Smooth muscle cell (in vitro differentiated cells): ENCODE results near the gene WNK1. TPM values are rescaled to one million over a fixed set of nuclear protein-coding genes. Genes with fewer than 3 reads are reported as not detected.
A peak's percentile ranks its signal among the peaks of the same experiment; 100 is the strongest.

Experiments used
- DNase-seq: peaks from one replicate; lab custom pipeline; 2025; ENCODE audit not compliant: unreplicated experiment; lab: John Stamatoyannopoulos, UW
- H2AFZ ChIP-seq: fragments of 200-600 bp; sonication (generic); 2 replicates; pipeline ENCODE4 v1.6.0; 2016; ENCODE audit warnings: antibody characterized with exemption, low read depth, mild to moderate bottlenecking
- H3F3A ChIP-seq: fragments of 200-600 bp; sonication (generic); 2 replicates; pipeline ENCODE4 v1.6.0; 2017; ENCODE audit warnings: antibody characterized with exemption, low read depth
- H3K27ac ChIP-seq: fragments of 200-600 bp; sonication (generic); 2 replicates; pipeline ENCODE4 v1.5.1; 2016; ENCODE audit warnings: low read depth, mild to moderate bottlenecking
- H3K27me3 ChIP-seq: fragments of 200-600 bp; sonication (generic); 2 replicates; pipeline ENCODE4 v1.6.1; 2016; ENCODE audit warnings: low read depth, mild to moderate bottlenecking
- H3K36me3 ChIP-seq: fragments of 200-600 bp; sonication (generic); 2 replicates; pipeline ENCODE4 v1.5.1; 2016; ENCODE audit warnings: low read depth
- H3K4me1 ChIP-seq: fragments of 200-600 bp; sonication (generic); 2 replicates; pipeline ENCODE4 v1.5.1; 2016; ENCODE audit warnings: low read depth
- H3K4me2 ChIP-seq: fragments of 200-600 bp; sonication (generic); 2 replicates; pipeline ENCODE4 v1.6.0; 2016; ENCODE audit warnings: mild to moderate bottlenecking
- H3K4me3 ChIP-seq: fragments of 200-600 bp; sonication (generic); 2 replicates; pipeline ENCODE4 v1.5.1; 2016; ENCODE audit warnings: mild to moderate bottlenecking
- H3K79me2 ChIP-seq: fragments of 200-600 bp; sonication (generic); 2 replicates; pipeline ENCODE4 v1.6.0; 2016; ENCODE audit warnings: low read depth, mild to moderate bottlenecking
- H3K9ac ChIP-seq: fragments of 200-600 bp; sonication (generic); 2 replicates; pipeline ENCODE4 v1.6.0; 2016; ENCODE audit warnings: low read depth
- H3K9me3 ChIP-seq: fragments of 200-600 bp; sonication (generic); replicated peaks from 2 replicates; pipeline ENCODE4 v1.5.1; 2016; ENCODE audit warnings: low read depth
- H4K20me1 ChIP-seq: fragments of 200-600 bp; sonication (generic); 2 replicates; pipeline ENCODE4 v1.6.0; 2016; ENCODE audit warnings: low read depth
- CTCF ChIP-seq: fragments of 200-600 bp; sonication (generic); IDR thresholded peaks from 2 replicates; pipeline ENCODE4 v1.5.1; 2017; ENCODE audit warnings: borderline replicate concordance, mild to moderate bottlenecking, antibody characterized with exemption; ENCODE audit not compliant: insufficient read depth, poor library complexity, severe bottlenecking
- WGBS: methylation state at CpG from one replicate; pipeline ENCODE4 v1.1.7; 2016; ENCODE audit warnings: low lambda C conversion rate; 5-methylcytosine and 5-hydroxymethylcytosine counted together
- polyA plus RNA-seq: library from polyadenylated mRNA; unstranded; fragments of >200 nt; fragmentation: Nextera tagmentation; extraction: Ambion mirVana; gene quantifications from 2 replicates; pipeline ENCODE4 v1.2.1, GENCODE V29; 2016
- total RNA-seq: library from RNA; depleted of rRNA; stranded (reverse); fragments of >200 nt; gene quantifications from 2 replicates; pipeline ENCODE4 v1.2.3, GENCODE V29; 2014

WNK1 gene
- total and polyA plus RNA-seq, 2 experiments from 2014 or later, result 42.2 to 104 TPM

DNA sequence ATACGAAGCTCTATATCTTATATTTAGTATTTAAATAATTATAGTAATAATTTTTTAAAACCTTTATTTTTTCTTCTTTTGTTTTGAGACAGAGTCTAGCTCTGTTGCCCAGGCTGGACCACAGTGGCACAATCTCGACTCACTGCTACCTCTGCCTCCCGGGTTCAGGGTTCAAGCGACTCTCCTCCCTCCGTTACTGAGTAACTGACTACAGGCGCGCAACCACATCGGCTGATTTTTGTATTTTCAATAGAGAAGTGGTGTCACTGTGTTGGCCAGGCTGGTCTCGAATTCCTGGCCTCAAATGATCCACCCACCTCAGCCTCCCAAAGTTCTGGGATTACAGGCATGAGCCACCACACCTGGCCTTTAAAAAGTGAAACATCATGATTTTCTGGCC is 13.0 kb upstream of the WNK1 start:
- no peak overlapping the region for H3K4me2 ChIP-seq
- TF ChIP-seq CTCF, result no peak
- H3K27me3 ChIP-seq, result no peaks in the 10 kb centered on the region

GRCh38 chr12:740921-741320 is 11.5 kb upstream of the WNK1 start:
- H3K9ac ChIP-seq, result no peak overlapping the region
- DNase-seq, result no peak
- H4K20me1 ChIP-seq, result no peaks in the 10 kb centered on the region
- no peaks in the 10 kb centered on the region for H3F3A ChIP-seq
- no peak overlapping the region for H3K4me3 ChIP-seq
- H3K4me1 ChIP-seq, result no peaks in the 10 kb centered on the region
- H2AFZ ChIP-seq, result no peak overlapping the region
- no peak overlapping the region for H3K4me2 ChIP-seq
- 56% methylated on average over 6 of the region's 6 CpGs for WGBS
- H3K36me3 ChIP-seq, result no peaks in the 10 kb centered on the region
- no peaks in the 10 kb centered on the region for H3K27me3 ChIP-seq
- no peaks in the 10 kb centered on the region for H3K9me3 ChIP-seq
- TF ChIP-seq CTCF, result no peak
- no peak overlapping the region for H3K27ac ChIP-seq
- no peaks in the 10 kb centered on the region for H3K79me2 ChIP-seq

More for the DNA sequence above, 13.0 kb upstream of the WNK1 start:
- Histone ChIP-seq H3K4me1 (no peaks in the 10 kb centered on the region), H3K9me3 (no peaks in the 10 kb centered on the region), H3K36me3 (no peaks in the 10 kb centered on the region), H3K9ac (no peak overlapping the region), H3K79me2 (no peaks in the 10 kb centered on the region), H2AFZ (no peak overlapping the region), H3F3A (no peaks in the 10 kb centered on the region), H4K20me1 (no peaks in the 10 kb centered on the region), H3K4me3 (no peak overlapping the region), H3K27ac (no peak overlapping the region)
- WGBS, result 96% methylated on average over 9 of the region's 9 CpGs
- no peak for DNase-seq

GRCh38 chr12:749751-750270 is 2.6 kb upstream of the WNK1 start:
- Histone ChIP-seq H4K20me1 (peaks cover 19% of the 10 kb centered on the region), H3K79me2 (peaks cover 22% of the 10 kb centered on the region), H3F3A (peaks cover 14% of the 10 kb centered on the region), H2AFZ (peak overlapping the region; percentile 35), H3K36me3 (no peaks in the 10 kb centered on the region), H3K4me3 (no peak overlapping the region), H3K4me1 (peaks cover 14% of the 10 kb centered on the region), H3K27me3 (no peaks in the 10 kb centered on the region), H3K4me2 (no peak overlapping the region), H3K9me3 (no peaks in the 10 kb centered on the region), H3K27ac (no peak overlapping the region), H3K9ac (no peak overlapping the region)
- 89% methylated on average over 1 of the region's 1 CpG for WGBS
- no peak for TF ChIP-seq CTCF
- DNase-seq, result no peak

DNA sequence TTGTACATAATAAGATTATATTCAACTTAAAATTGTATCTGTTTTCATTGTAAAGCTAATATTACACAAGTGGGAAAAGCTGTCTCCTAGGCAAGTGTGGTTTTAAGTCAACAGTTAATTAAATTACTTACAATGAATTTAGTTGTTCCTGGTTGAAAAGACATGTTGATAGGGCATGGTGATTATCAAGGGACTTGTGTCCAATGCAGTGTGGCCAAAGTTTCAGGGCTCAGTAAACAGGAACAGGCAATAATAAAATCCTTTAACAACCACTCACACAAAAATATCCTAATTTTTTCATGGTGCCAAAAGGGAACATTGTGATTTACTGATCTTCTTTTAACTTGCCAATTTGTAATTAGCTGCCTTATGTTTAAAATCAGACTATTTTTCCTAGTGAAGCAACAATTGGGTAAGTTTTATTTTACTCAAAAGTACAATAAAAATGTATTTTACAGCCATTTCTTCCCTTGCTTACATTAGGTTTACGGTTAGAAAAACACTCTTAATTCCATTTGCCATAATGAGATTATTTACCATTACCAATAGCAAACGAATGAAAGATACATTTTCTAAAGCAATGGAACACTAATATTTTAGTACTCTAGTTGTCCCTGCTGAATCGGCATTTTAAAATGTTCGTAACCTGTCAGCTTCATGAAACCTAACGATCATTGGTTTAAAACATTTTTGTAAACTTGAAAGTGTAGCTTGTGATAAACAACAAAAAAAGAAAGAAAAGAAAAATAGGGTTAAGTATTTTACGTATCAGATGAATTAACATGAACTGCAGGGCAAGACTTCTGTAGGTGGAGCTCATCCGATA is 1.8 kb upstream of the WNK1 start:
- Histone ChIP-seq H2AFZ (peak overlapping the region; percentile 81), H3K27ac (peak overlapping the region; percentile 53), H3K27me3 (no peaks in the 10 kb centered on the region), H3K4me2 (peak overlapping the region; percentile 85), H3K9me3 (no peaks in the 10 kb centered on the region), H3K9ac (peak overlapping the region; percentile 3), H3K4me1 (peaks cover 20% of the 10 kb centered on the region), H3K79me2 (peaks cover 30% of the 10 kb centered on the region), H4K20me1 (peaks cover 26% of the 10 kb centered on the region), H3K36me3 (no peaks in the 10 kb centered on the region), H3F3A (peaks cover 14% of the 10 kb centered on the region), H3K4me3 (peak overlapping the region; percentile 86)
- TF ChIP-seq CTCF, result no peak
- DNase-seq, result no peak
- WGBS, result 23% methylated on average over 7 of the region's 7 CpGs
